A673 (cell line): ENCODE results near the gene P4HA2.

Experiments used
- EZH2 ChIP-seq: fragments of 200-600 bp; sonication (generic); IDR thresholded peaks from 2 replicates; pipeline ENCODE4 v1.6.1; 2017; ENCODE audit warnings: borderline replicate concordance, low read depth, mild to moderate bottlenecking, mixed read lengths, antibody characterized with exemption, low read length; ENCODE audit not compliant: poor library complexity, severe bottlenecking
- TF ChIP-seq, protein P1 (sequence below): fragments of 300-800, 200-600 bp; sonication (generic); conservative IDR thresholded peaks from 2 replicates; pipeline ENCODE4 v1.5.1; 2017; ENCODE audit warnings: low read depth, mild to moderate bottlenecking, antibody characterized with exemption, low read length, moderate library complexity, mixed read lengths

DNA sequence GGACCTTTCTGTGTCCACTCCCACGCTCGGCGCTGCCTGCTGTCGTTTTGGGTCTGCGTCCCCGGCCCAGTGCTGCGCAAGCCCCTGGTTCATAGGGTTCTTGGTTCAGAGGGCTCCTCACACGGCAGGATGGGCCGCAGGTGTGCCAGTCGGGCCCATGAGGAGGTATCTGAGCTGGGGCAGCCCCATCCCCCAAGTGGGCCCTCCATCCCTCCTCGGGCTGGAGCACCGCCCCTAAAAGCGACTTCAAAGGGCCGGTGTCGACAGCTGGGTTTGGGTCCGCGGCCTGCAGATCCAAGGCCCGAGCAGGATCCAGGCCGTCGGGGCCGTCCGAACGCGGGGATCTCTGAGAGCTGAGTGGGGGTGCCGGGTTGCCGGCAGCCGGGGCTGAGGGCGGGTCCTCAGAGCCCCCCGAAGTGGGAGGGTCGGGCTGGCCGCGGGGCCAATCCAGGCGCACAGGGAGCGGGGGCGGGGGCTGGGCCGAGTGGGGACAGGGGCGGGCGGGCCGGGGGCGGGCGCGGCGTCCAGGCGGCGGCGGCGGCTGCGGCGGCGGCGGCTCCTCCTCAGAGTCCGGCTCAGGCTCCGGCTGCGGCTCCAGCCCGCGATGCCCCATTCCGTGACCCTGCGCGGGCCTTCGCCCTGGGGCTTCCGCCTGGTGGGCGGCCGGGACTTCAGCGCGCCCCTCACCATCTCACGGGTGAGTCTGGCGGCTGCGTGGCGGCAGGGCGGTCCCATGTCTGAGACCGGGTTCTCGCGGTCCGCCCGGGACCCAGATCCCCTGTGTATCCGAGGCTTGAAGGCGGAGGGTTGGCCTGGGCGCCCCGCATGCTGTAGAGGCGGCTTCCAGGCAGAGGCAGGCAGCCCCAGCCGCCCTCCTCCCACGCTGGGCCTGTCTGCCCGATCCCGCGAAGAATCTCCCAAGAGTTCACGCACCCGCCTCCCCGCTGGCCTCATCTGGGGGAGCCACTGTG is 29.8 kb upstream of the P4HA2 start, which contains the start of gene PDLIM4:
- no peak for TF ChIP-seq EZH2
- TF ChIP-seq, protein P1, sequence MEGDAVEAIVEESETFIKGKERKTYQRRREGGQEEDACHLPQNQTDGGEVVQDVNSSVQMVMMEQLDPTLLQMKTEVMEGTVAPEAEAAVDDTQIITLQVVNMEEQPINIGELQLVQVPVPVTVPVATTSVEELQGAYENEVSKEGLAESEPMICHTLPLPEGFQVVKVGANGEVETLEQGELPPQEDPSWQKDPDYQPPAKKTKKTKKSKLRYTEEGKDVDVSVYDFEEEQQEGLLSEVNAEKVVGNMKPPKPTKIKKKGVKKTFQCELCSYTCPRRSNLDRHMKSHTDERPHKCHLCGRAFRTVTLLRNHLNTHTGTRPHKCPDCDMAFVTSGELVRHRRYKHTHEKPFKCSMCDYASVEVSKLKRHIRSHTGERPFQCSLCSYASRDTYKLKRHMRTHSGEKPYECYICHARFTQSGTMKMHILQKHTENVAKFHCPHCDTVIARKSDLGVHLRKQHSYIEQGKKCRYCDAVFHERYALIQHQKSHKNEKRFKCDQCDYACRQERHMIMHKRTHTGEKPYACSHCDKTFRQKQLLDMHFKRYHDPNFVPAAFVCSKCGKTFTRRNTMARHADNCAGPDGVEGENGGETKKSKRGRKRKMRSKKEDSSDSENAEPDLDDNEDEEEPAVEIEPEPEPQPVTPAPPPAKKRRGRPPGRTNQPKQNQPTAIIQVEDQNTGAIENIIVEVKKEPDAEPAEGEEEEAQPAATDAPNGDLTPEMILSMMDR, result no peak
